OCI-LY7 (cell line): ENCODE data around the gene DBNDD2. TPM values are rescaled to one million over a fixed set of nuclear protein-coding genes. Genes with fewer than 3 reads are reported as not detected.

Source experiments
- BruUV-seq: library from RNA; stranded (reverse); fragments of 400-500 nt; replicated peaks from 2 replicates; lab custom pipeline; 2021; lab: Mats Ljungman, UMichigan
- CTCF ChIA-PET: fragments of 300-600 bp; sonication (Branson Sonifier 250); formaldehyde crosslinking; loops from one replicate; lab custom pipeline; 2022; ENCODE audit warnings: antibody characterized with exemption; ENCODE audit not compliant: unreplicated experiment; lab: Charles Lee
- POLR2A ChIA-PET: fragments of 300-600 bp; sonication (Branson Sonifier 250); formaldehyde crosslinking; loops from one replicate; lab custom pipeline; 2022; ENCODE audit warnings: antibody characterized with exemption; lab: Charles Lee
- DNase-seq: peaks from one replicate; pipeline ENCODE4 v3.0.0-alpha.2; 2015; ENCODE audit warnings: low spot score
- H2AFZ ChIP-seq: fragments of 200-600 bp; sonication (generic), shearing (Covaris generic); 2 replicates; pipeline ENCODE4 v1.6.1; 2014; ENCODE audit warnings: mild to moderate bottlenecking, antibody characterized with exemption, low read length, moderate library complexity
- H3K27ac ChIP-seq: fragments of 200-600 bp; sonication (generic); 2 replicates; pipeline ENCODE4 v1.5.1; 2014; ENCODE audit warnings: mixed run types, low read depth, mild to moderate bottlenecking, moderate library complexity, low read length, inconsistent platforms; ENCODE audit not compliant: poor library complexity, severe bottlenecking
- H3K36me3 ChIP-seq: fragments of 200-600 bp; sonication (generic); 2 replicates; pipeline ENCODE4 v1.6.1; 2014; ENCODE audit warnings: mild to moderate bottlenecking, antibody characterized with exemption, low read length, moderate library complexity, mixed read lengths; ENCODE audit not compliant: insufficient read depth
- H3K4me1 ChIP-seq: fragments of 200-600 bp; sonication (generic); 2 replicates; pipeline ENCODE4 v1.5.1; 2014; ENCODE audit warnings: mild to moderate bottlenecking, low read length; ENCODE audit not compliant: insufficient read depth, poor library complexity, severe bottlenecking
- H3K4me2 ChIP-seq: fragments of 200-600 bp; sonication (generic); 2 replicates; pipeline ENCODE4 v1.6.1; 2014; ENCODE audit warnings: mild to moderate bottlenecking, low read length
- H3K4me3 ChIP-seq: fragments of 200-600 bp; sonication (generic); 2 replicates; pipeline ENCODE4 v1.5.1; 2014; ENCODE audit warnings: mild to moderate bottlenecking, low read depth, low read length; ENCODE audit not compliant: poor library complexity, severe bottlenecking
- H3K79me2 ChIP-seq: fragments of 200-600 bp; sonication (generic); 2 replicates; pipeline ENCODE4 v1.6.1; 2016; ENCODE audit warnings: low read depth, mild to moderate bottlenecking, low read length, moderate library complexity, mixed read lengths; ENCODE audit not compliant: insufficient read depth
- H3K9me2 ChIP-seq: fragments of 200-600 bp; sonication (generic); 2 replicates; pipeline ENCODE4 v1.6.1; 2016; ENCODE audit warnings: mild to moderate bottlenecking, low read length, mixed read lengths; ENCODE audit not compliant: insufficient read depth
- H3K9me3 ChIP-seq: fragments of 200-600 bp; sonication (generic); 2 replicates; pipeline ENCODE4 v1.6.1; 2014; ENCODE audit warnings: mild to moderate bottlenecking, mixed run types, low read length, mixed read lengths
- H4K20me1 ChIP-seq: fragments of 200-600 bp; sonication (generic); 2 replicates; pipeline ENCODE4 v1.6.1; 2014; ENCODE audit warnings: mild to moderate bottlenecking, antibody characterized with exemption, low read length, moderate library complexity, mixed read lengths; ENCODE audit not compliant: insufficient read depth
- CTCF ChIP-seq: fragments of 200-600 bp; sonication (generic); conservative IDR thresholded peaks from 2 replicates; pipeline ENCODE4 v1.5.1; 2014; ENCODE audit warnings: mild to moderate bottlenecking, antibody characterized with exemption, low read length, moderate library complexity, mixed read lengths
- EZH2phosphoT487 ChIP-seq: fragments of 200-600 bp; sonication (generic); IDR thresholded peaks from 2 replicates; pipeline ENCODE4 v1.6.1; 2018; ENCODE audit warnings: low read depth, borderline replicate concordance, mild to moderate bottlenecking, mixed run types, antibody characterized with exemption, low read length, moderate library complexity, mixed read lengths
- intact Hi-C: fragments of 100-400 bp; cut with micrococcal nuclease; formaldehyde crosslinking; loops from one replicate; pipeline ENCODE4 v1.10.0; 2022; ENCODE audit not compliant: unreplicated experiment
- total RNA-seq, 2 experiments: library from RNA; depleted of rRNA in 1 of 2; stranded (reverse); fragments of >200 nt in 1 of 2; shearing (Covaris generic) in 1 of 2; gene quantifications; 2 replicates each; pipeline ENCODE4 v1.2.3, GENCODE V29; 2014 to 2022

Gene DBNDD2
- total RNA-seq, 2 experiments from 2014 or later = 0.57 TPM; not detected in 1

- Histone ChIP-seq H4K20me1 (no peaks in the 10 kb centered on the region), H2AFZ (no peak overlapping the region), H3K4me1 (no peaks in the 10 kb centered on the region), H3K4me2 (no peak overlapping the region), H3K9me3 (no peaks in the 10 kb centered on the region; the same call in 1 of the 2 replicates), H3K9me2 (no peaks in the 10 kb centered on the region), H3K36me3 (no peaks in the 10 kb centered on the region), H3K27ac (no peak overlapping the region), H3K79me2 (no peaks in the 10 kb centered on the region), H3K4me3 (no peak overlapping the region)
- intact Hi-C loops = no loop called here
- ChIA-PET POLR2A (interaction anchor here (0.7 to 0.8 kb wide), 2 partner anchors 29 to 61 kb away, joined by 4 read pairs; partner anchors contain the start of gene PIGT), CTCF (no interaction called here)
- DNase-seq = no peak
- BruUV-seq = no TSS peak
- TF ChIP-seq CTCF = no peak
- TF ChIP-seq EZH2phosphoT487 = no peak
These were observed 20.8 kb upstream of the DBNDD2 start for GRCh38 chr20:45387274-45387673.

GRCh38 chr20:45390931-45391330 lies 17.2 kb upstream of the DBNDD2 start:
- POLR2A ChIA-PET = interaction anchor here (0.7 to 1.1 kb wide), 2 partner anchors 15 to 430 kb away, joined by 3 read pairs; no protein-coding TSS in a partner anchor
- Histone ChIP-seq H3K4me1 (no peaks in the 10 kb centered on the region), H3K36me3 (no peaks in the 10 kb centered on the region), H3K9me2 (no peaks in the 10 kb centered on the region), H2AFZ (no peak overlapping the region), H3K9me3 (no peaks in the 10 kb centered on the region; the same call in 1 of the 2 replicates), H3K79me2 (no peaks in the 10 kb centered on the region), H3K4me3 (no peak overlapping the region), H4K20me1 (no peaks in the 10 kb centered on the region), H3K4me2 (no peak overlapping the region), H3K27ac (no peak overlapping the region)
- CTCF ChIA-PET = no interaction called here
- no TSS peak for BruUV-seq
- DNase-seq = no peak
- intact Hi-C loops = no loop called here
- no peak for TF ChIP-seq EZH2phosphoT487
- TF ChIP-seq CTCF = no peak

GRCh38 chr20:45391559-45391958 lies 16.5 kb upstream of the DBNDD2 start:
- TF ChIP-seq CTCF = no peak
- TF ChIP-seq EZH2phosphoT487 = no peak
- Histone ChIP-seq H3K27ac (no peak overlapping the region), H3K79me2 (no peaks in the 10 kb centered on the region), H2AFZ (no peak overlapping the region), H3K36me3 (no peaks in the 10 kb centered on the region), H3K4me2 (no peak overlapping the region), H3K9me3 (no peaks in the 10 kb centered on the region; the same call in 1 of the 2 replicates), H3K4me1 (no peaks in the 10 kb centered on the region), H4K20me1 (no peaks in the 10 kb centered on the region), H3K9me2 (no peaks in the 10 kb centered on the region), H3K4me3 (no peak overlapping the region)
- no peak for DNase-seq
- CTCF ChIA-PET = no interaction called here
- BruUV-seq = no TSS peak
- intact Hi-C loops = no loop called here
- POLR2A ChIA-PET = interaction anchor here (0.7 to 1.1 kb wide), 2 partner anchors 16 to 431 kb away, joined by 3 read pairs; no protein-coding TSS in a partner anchor
